Esophagus squamous epithelium (tissue), 4 donors: ENCODE results near the gene SPACA7.

Source experiments
- POLR2A ChIP-seq, 4 donors: fragments of 450-650 bp; IDR thresholded peaks; one replicate each; pipeline ENCODE4 v1.6.1; 2017; ENCODE audit warnings: antibody characterized with exemption in 4 of 4, mild to moderate bottlenecking in 4 of 4, moderate library complexity in 3 of 4
- TF ChIP-seq, protein P1 (sequence below), 6 experiments: fragments of 450-650 bp in 4 of 6; fragments of 200-600 bp in 2 of 6; sonication (generic) in 2 of 6; IDR thresholded peaks; one replicate each; pipeline ENCODE4 v1.5.1; 2016 to 2019; ENCODE audit warnings: antibody characterized with exemption in 6 of 6, mild to moderate bottlenecking in 4 of 6, moderate library complexity in 4 of 6

DNA sequence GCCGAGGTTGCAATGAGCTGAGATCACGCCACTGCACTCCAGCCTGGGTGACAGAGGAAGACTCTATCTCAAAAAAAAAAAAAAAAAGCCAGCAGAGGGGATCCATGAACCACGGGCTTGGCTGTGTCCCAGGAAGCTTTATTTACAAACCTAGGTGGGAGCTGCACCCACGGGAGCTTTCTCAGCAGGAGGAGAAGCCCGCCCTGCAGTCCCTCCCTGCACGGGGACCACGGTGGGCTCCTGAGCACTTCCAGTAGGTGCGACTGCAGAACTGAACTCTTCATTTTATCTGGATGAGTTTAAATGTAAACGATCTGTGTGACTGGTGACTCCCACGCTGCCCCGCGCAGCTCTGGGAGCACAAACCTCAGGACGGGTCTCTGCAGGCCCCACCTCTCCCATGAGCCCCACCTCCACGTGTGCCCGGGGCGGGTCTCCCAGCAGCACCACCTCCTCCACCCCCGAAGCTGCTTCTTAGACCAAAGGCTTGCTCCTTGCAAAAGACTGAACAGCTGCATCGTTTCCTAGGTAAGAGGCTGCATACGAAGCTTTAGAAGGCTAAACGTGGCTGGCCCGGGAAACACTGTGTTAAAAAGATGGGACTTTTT lies 66.4 kb downstream of the SPACA7 start:
- TF ChIP-seq, protein P1, sequence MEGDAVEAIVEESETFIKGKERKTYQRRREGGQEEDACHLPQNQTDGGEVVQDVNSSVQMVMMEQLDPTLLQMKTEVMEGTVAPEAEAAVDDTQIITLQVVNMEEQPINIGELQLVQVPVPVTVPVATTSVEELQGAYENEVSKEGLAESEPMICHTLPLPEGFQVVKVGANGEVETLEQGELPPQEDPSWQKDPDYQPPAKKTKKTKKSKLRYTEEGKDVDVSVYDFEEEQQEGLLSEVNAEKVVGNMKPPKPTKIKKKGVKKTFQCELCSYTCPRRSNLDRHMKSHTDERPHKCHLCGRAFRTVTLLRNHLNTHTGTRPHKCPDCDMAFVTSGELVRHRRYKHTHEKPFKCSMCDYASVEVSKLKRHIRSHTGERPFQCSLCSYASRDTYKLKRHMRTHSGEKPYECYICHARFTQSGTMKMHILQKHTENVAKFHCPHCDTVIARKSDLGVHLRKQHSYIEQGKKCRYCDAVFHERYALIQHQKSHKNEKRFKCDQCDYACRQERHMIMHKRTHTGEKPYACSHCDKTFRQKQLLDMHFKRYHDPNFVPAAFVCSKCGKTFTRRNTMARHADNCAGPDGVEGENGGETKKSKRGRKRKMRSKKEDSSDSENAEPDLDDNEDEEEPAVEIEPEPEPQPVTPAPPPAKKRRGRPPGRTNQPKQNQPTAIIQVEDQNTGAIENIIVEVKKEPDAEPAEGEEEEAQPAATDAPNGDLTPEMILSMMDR (IDR thresholded peaks at IDR 0.05), result no peak
- TF ChIP-seq POLR2A (IDR thresholded peaks at IDR 0.05), result no peak
